GM12865 (cell line): Measurements from ENCODE around the gene CRHR2.

Experiments used
- DNase-seq: peaks from one replicate; pipeline ENCODE4 v3.0.0; 2010; ENCODE audit warnings: low read depth
- H3K4me3 ChIP-seq: 2 replicates; pipeline ENCODE4 v1.5.1; 2011; ENCODE audit warnings: mild to moderate bottlenecking, low read depth, low read length, control low read depth
- TF ChIP-seq, protein P1 (sequence below): IDR thresholded peaks from 2 replicates; pipeline ENCODE4 v1.5.1; 2011; ENCODE audit warnings: low read length, control low read depth, low read depth, inconsistent platforms; ENCODE audit not compliant: insufficient read depth; ENCODE audit errors: missing control alignments

Gene CRHR2

DNA sequence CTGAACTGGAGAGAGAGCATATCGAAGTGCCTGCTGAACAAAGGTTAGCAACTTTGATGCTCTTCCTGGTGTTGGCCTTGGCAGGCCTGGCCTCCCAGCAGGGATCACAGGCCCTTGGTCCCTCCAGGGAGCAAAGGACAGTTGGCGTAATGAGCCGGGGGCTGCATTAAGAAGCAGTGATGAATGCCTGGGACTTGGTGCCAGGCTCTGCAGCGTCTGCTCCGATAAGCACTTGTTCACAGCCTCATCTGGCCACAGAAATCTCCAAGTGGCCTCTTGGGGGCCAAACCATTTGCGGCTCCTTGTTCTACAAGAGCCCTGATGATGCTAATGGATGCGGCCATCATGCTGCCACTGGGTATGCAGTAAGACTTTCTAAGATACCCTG is 31.8 kb downstream of the CRHR2 start:
- DNase-seq: no peak
- TF ChIP-seq, protein P1, sequence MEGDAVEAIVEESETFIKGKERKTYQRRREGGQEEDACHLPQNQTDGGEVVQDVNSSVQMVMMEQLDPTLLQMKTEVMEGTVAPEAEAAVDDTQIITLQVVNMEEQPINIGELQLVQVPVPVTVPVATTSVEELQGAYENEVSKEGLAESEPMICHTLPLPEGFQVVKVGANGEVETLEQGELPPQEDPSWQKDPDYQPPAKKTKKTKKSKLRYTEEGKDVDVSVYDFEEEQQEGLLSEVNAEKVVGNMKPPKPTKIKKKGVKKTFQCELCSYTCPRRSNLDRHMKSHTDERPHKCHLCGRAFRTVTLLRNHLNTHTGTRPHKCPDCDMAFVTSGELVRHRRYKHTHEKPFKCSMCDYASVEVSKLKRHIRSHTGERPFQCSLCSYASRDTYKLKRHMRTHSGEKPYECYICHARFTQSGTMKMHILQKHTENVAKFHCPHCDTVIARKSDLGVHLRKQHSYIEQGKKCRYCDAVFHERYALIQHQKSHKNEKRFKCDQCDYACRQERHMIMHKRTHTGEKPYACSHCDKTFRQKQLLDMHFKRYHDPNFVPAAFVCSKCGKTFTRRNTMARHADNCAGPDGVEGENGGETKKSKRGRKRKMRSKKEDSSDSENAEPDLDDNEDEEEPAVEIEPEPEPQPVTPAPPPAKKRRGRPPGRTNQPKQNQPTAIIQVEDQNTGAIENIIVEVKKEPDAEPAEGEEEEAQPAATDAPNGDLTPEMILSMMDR: no peak
- no peak overlapping the region for H3K4me3 ChIP-seq

DNA sequence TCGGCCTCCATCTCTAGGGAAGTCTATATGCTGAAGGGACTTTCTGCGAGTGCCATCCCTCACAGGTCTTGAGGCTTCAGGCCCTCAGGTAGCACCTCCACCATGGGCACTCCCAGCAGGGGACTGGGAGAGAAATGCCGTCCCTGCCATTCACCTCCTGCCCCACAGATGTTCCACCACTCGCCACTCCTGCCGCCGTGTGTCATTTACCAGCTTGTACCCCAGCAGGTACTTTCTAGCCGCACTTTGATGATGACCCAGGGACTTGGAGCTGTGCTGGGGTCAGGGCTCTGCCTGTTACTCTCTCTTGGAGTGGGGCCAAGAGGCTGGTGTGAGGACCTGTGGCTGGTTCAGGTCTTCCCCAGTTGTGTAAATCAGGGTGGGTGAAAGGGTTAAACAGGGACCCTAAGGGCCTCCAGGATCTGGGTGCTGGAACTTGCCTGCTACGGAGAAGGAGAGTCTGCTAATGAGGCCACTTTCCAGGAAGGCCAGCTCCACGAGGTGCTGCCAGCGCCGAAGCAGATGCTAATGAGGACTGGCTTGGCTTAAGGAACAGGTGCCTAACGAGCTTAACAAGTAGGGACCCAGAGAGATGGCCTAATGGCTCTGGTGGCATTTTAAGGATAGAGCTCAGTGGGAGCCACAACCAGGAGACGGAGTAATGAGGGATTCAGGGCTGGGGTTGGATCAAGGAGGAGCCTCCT is 32.4 kb downstream of the CRHR2 start:
- TF ChIP-seq, protein P1: no peak
- H3K4me3 ChIP-seq: no peak overlapping the region
- no peak for DNase-seq

GRCh38 chr7:30648744-30649540 is 33.3 kb downstream of the CRHR2 start:
- no peak overlapping the region for H3K4me3 ChIP-seq
- TF ChIP-seq, protein P1: no peak
- no peak for DNase-seq

DNA sequence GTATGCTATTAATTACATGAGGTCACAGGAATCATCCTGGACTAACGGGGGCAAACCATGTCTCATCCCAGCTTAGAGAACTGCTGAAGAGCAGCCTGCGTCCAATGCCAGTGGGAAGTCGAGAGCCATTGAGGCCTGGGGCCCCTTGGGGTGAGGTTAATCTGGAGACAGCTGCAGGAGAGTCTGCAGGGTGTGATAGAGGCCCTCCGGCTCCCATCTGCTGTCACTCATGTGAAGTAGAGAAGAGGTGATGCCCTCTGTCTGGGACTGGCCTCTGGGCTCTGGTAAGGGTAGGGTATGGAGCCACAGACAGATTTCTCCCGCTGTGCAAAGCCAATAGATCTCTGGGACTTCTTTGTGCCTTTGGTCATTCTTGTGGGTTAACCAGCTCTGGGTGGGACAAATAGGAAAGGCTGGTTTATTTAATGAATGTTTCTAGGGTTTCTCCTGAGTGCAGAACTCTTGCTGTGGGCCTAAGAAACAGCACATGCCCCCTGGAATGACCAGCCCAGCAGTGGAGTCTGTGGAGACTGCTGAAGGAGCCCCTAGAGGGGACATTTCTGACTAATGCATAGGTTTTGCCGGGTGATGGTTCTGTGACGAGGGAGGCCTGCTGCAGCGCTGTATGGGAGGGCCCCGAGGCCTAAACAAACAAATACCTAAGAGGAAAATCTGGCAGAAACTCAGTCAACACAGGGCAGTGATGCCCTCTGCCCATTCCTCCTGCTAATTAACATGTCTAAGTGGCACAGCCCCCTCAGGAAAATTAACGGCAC is 34.5 kb downstream of the CRHR2 start:
- DNase-seq: no peak
- no peak overlapping the region for H3K4me3 ChIP-seq
- TF ChIP-seq, protein P1: no peak

DNA sequence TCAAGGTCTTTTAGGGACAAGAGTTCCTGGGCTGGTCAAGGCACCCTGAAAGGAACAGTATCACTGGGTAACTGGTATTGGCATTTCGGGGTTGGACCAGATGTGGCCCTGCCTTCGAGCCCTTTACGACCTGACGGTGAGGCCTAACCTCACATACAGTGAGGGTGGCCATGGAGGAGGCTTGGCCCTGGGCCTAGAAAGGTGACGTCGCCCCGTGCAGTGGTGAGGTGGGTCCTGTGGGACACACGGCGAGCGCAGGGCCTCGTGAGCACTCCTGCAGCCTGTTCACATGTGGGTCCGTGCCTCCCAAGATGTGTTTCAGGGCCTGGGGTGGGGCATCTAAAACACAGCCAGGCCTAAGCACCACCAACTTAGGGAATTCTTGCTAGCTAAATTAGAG is 36.1 kb downstream of the CRHR2 start:
- no peak for DNase-seq
- no peak overlapping the region for H3K4me3 ChIP-seq
- TF ChIP-seq, protein P1: no peak

DNA sequence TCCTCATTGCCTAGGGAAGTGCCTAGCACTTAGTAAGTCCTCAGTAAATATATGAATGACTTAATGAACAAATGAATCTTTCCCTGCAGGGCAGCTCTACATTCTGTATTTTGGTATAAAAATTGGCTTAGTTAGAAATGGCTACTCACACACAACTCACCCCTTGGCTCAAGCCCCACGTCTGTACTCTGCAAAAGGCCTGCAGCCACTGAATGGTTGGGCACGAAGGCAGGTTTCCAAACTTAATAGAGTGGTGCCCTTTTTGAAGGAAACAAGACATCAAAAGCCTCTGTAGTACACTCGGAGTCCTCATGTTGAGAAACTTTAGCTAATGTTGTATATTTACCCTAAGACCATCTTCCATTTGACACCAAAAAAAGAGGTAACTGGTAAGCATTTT is 36.6 kb downstream of the CRHR2 start:
- no peak for DNase-seq
- TF ChIP-seq, protein P1: no peak
- no peak overlapping the region for H3K4me3 ChIP-seq
